Keratinocyte (primary cell): Measurements from ENCODE around the gene NFE2L1.

Source experiments
- CTCF ChIP-seq, 3 experiments: IDR thresholded peaks in 1 of 3; conservative IDR thresholded peaks in 1 of 3; optimal IDR thresholded peaks in 1 of 3; 2 replicates in 2 of 3; 3 replicates in 1 of 3; pipeline versions ENCODE3 to v1.5.1; 2011; ENCODE audit warnings: low read length in 3 of 3, mild to moderate bottlenecking in 3 of 3, moderate library complexity in 2 of 3, control low read depth in 1 of 3, inconsistent platforms in 1 of 3; ENCODE audit not compliant: insufficient read depth in 2 of 3; ENCODE audit errors: extremely low read depth in 1 of 3
- EZH2 ChIP-seq: IDR thresholded peaks from one replicate; pipeline ENCODE4 v1.6.1; 2012; ENCODE audit warnings: inconsistent platforms, mild to moderate bottlenecking, low read length, moderate library complexity

GRCh38 chr17:48037838-48038323, 10.3 kb upstream of the NFE2L1 start:
- TF ChIP-seq CTCF (optimal IDR thresholded peaks at IDR 0.05 in 1 of 3, IDR thresholded peaks at IDR 0.05 in 1 of 3, conservative IDR thresholded peaks at IDR 0.05 in 1 of 3; ENCODE audit: extremely low read depth in 1 of 3, insufficient read depth in 2 of 3, low read length in 3 of 3) (no peak), EZH2 (no peak)
